ENCODE measurements around the gene MYRFL.

GRCh38 chr12:69834576-69834975 lies 9.5 kb downstream of the MYRFL start:
- no peak for TF ChIP-seq CTCF (IDR thresholded peaks at IDR 0.05; ENCODE audit: poor library complexity)
- no peak for TF ChIP-seq EZH2 (IDR thresholded peaks at IDR 0.05; ENCODE audit: borderline replicate concordance)

Data from hepatocyte (in vitro differentiated cells).